SK-N-SH (cell line): Measurements from ENCODE around the gene AUTS2. TPM values are rescaled to one million over a fixed set of nuclear protein-coding genes. Genes with fewer than 3 reads are reported as not detected.

ENCODE experiments used
- CTCF ChIA-PET: fragments of 300-600, 350-600 bp; formaldehyde crosslinking; extraction: SDS; loops from one replicate; lab custom pipeline; 2021; lab: Yijun Ruan, JAX
- POLR2A ChIA-PET: fragments of 350-600 bp; sonication (Branson Sonifier 250); formaldehyde crosslinking; extraction: SDS; loops from one replicate; lab custom pipeline; 2020; ENCODE audit warnings: antibody characterized with exemption, inconsistent platforms; lab: Yijun Ruan, JAX
- DNase-seq: peaks from one replicate; pipeline ENCODE4 v3.0.0; 2012
- H2AFZ ChIP-seq: fragments of 200-600 bp; sonication (generic); 2 replicates; pipeline ENCODE4 v1.8.1; 2016; ENCODE audit warnings: antibody characterized with exemption, mild to moderate bottlenecking, low read depth
- H3F3A ChIP-seq: fragments of 200-600 bp; sonication (generic); replicated peaks from 2 replicates; pipeline ENCODE3; 2016; ENCODE audit warnings: antibody characterized with exemption, mild to moderate bottlenecking; ENCODE audit not compliant: insufficient read depth
- H3K27ac ChIP-seq, 2 experiments: fragments of 200-500 bp in 1 of 2; fragments of 200-600 bp in 1 of 2; sonication (Bioruptor generic) in 1 of 2; sonication (generic), shearing (Covaris generic) in 1 of 2; 2 replicates each; pipeline versions ENCODE4 v1.5.1 to v1.6.1; 2014 to 2016; ENCODE audit warnings: low read depth in 2 of 2, inconsistent platforms in 1 of 2, low read length in 1 of 2, mild to moderate bottlenecking in 1 of 2, mixed read lengths in 1 of 2
- H3K27me3 ChIP-seq: fragments of 200-600 bp; sonication (generic), shearing (Covaris generic); 2 replicates; pipeline ENCODE4 v1.6.1; 2016; ENCODE audit warnings: mixed run types; ENCODE audit not compliant: insufficient read depth
- H3K36me3 ChIP-seq, 2 experiments: fragments of 200-500 bp in 1 of 2; fragments of 200-600 bp in 1 of 2; sonication (Bioruptor generic) in 1 of 2; sonication (generic) in 1 of 2; replicated peaks in 1 of 2; 2 replicates each; pipeline versions ENCODE3 to v1.5.1; 2014 to 2016; ENCODE audit warnings: low read length in 1 of 2, mild to moderate bottlenecking in 1 of 2; ENCODE audit not compliant: insufficient read depth in 2 of 2, control insufficient read depth in 1 of 2
- H3K4me1 ChIP-seq, 2 experiments: fragments of 200-500 bp in 1 of 2; fragments of 200-600 bp in 1 of 2; sonication (Bioruptor generic) in 1 of 2; sonication (generic), shearing (Covaris generic) in 1 of 2; 2 replicates each; pipeline versions ENCODE4 v1.5.1 to v1.6.1; 2014 to 2016; ENCODE audit warnings: low read depth in 1 of 2, low read length in 1 of 2, mixed run types in 1 of 2; ENCODE audit not compliant: insufficient read depth in 2 of 2, control insufficient read depth in 1 of 2
- H3K4me2 ChIP-seq: fragments of 200-600 bp; sonication (generic), shearing (Covaris generic); 2 replicates; pipeline ENCODE4 v1.6.1; 2017; ENCODE audit warnings: mixed run types
- H3K4me3 ChIP-seq, 2 experiments: fragments of 200-500 bp in 1 of 2; fragments of 200-600 bp in 1 of 2; sonication (Bioruptor generic) in 1 of 2; sonication (generic), shearing (Covaris generic) in 1 of 2; 2 replicates each; pipeline versions ENCODE4 v1.5.1 to v1.8.1; 2014 to 2016; ENCODE audit warnings: low read depth in 2 of 2, inconsistent platforms in 1 of 2, low read length in 1 of 2, mild to moderate bottlenecking in 1 of 2, mixed read lengths in 1 of 2, moderate library complexity in 1 of 2
- H3K79me2 ChIP-seq: fragments of 200-600 bp; sonication (generic); 2 replicates; pipeline ENCODE4 v1.8.1; 2017; ENCODE audit warnings: mild to moderate bottlenecking; ENCODE audit not compliant: insufficient read depth
- H3K9ac ChIP-seq: fragments of 200-600 bp; sonication (generic); 2 replicates; pipeline ENCODE4 v1.6.1; 2017; ENCODE audit warnings: mixed run types
- H3K9me2 ChIP-seq: fragments of 200-600 bp; sonication (generic); 2 replicates; pipeline ENCODE4 v1.6.1; 2017; ENCODE audit warnings: mixed run types
- H3K9me3 ChIP-seq: fragments of 200-600 bp; sonication (generic); 2 replicates; pipeline ENCODE4 v1.6.1; 2017; ENCODE audit warnings: mixed run types, mild to moderate bottlenecking, moderate library complexity
- H4K20me1 ChIP-seq: fragments of 200-600 bp; sonication (generic); 2 replicates; pipeline ENCODE4 v1.6.1; 2017; ENCODE audit warnings: mild to moderate bottlenecking, mixed run types; ENCODE audit not compliant: insufficient read depth
- CTCF ChIP-seq: fragments of 200-600 bp; sonication (generic); IDR thresholded peaks from 2 replicates; pipeline ENCODE4 v1.6.1; 2017; ENCODE audit warnings: antibody characterized with exemption, mild to moderate bottlenecking, moderate library complexity
- EZH2phosphoT487 ChIP-seq: fragments of 200-600 bp; sonication (generic); IDR thresholded peaks from 2 replicates; pipeline ENCODE4 v1.6.1; 2017; ENCODE audit warnings: low read depth, mixed run types, mild to moderate bottlenecking, antibody characterized with exemption, moderate library complexity, borderline replicate concordance
- FOSL2 ChIP-seq: IDR thresholded peaks from 2 replicates; pipeline ENCODE4 v1.4.0; 2012; ENCODE audit warnings: low read depth, mild to moderate bottlenecking, moderate library complexity, borderline replicate concordance
- JUND ChIP-seq: IDR thresholded peaks from 2 replicates; pipeline ENCODE4 v1.4.0; 2012
- MXI1 ChIP-seq: IDR thresholded peaks from 2 replicates; pipeline ENCODE4 v1.6.1; 2012; ENCODE audit warnings: mild to moderate bottlenecking, low read depth, low read length, improper control_type of control experiment
- NFIC ChIP-seq: IDR thresholded peaks from 2 replicates; pipeline ENCODE4 v1.4.0; 2012; ENCODE audit warnings: borderline replicate concordance
- NRF1 ChIP-seq: IDR thresholded peaks from 2 replicates; pipeline ENCODE4 v1.6.1; 2012; ENCODE audit warnings: low read depth, mild to moderate bottlenecking, low read length
- RAD21 ChIP-seq: IDR thresholded peaks from 2 replicates; pipeline ENCODE4 v1.6.1; 2012; ENCODE audit warnings: mild to moderate bottlenecking, low read length
- RFX5 ChIP-seq: IDR thresholded peaks from 2 replicates; pipeline ENCODE4 v1.6.1; 2012; ENCODE audit warnings: mild to moderate bottlenecking, improper control_type of control experiment, low read length
- YY1 ChIP-seq: IDR thresholded peaks from 2 replicates; pipeline ENCODE4 v1.4.0; 2012; ENCODE audit warnings: low read depth, mild to moderate bottlenecking
- WGBS: methylation state at CpG from one replicate; pipeline ENCODE4 v1.1.6; 2017; ENCODE audit warnings: low lambda C conversion rate; 5-methylcytosine and 5-hydroxymethylcytosine counted together
- polyA plus RNA-seq, 3 experiments: library from polyadenylated mRNA; depleted of rRNA; stranded (reverse); fragments of >200 nt; gene quantifications; 2 replicates each; pipeline ENCODE4 v1.2.3, GENCODE V29; 2012
- TF ChIP-seq, protein P1 (sequence below): IDR thresholded peaks from 2 replicates; pipeline ENCODE4 v1.6.1; 2012; ENCODE audit warnings: mild to moderate bottlenecking, low read depth, low read length, moderate library complexity
- TF ChIP-seq, protein P2 (sequence below): fragments of 150-350 bp; IDR thresholded peaks from 2 replicates; pipeline ENCODE4 v1.6.1; 2016; ENCODE audit warnings: mild to moderate bottlenecking, low read depth, low read length
- TF ChIP-seq, protein P3 (sequence below): fragments of 150-350 bp; IDR thresholded peaks from 2 replicates; pipeline ENCODE4 v1.6.1; 2017; ENCODE audit warnings: antibody characterized with exemption, low read length, low read depth, borderline replicate concordance

The AUTS2 gene
- polyA plus RNA-seq, 1 of the 3 experiments (the other 2 are of a cell fraction) = 15.6 TPM

DNA sequence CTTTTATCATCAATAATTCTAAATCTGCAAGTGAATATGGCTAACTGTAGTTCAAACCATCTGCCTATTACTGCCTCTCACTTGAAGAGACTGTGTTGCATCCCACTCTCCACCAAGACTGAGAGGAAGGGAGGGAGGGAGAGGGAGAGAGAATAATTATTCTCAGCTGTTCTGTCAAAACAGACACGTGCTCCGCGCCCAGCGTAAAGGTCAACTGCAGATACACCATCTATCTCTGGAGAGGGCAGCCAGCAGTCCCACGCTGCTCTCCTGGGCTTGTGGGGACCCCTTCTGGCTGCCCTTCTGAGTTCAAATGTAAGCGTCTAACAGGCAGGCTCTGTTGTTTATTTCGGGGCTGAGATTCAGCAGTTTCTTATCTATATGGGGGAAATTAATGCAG is 908.2 kb downstream of the AUTS2 start (continued):
- TF ChIP-seq CTCF = peak; percentile 40
- no peak for TF ChIP-seq EZH2phosphoT487

- Histone ChIP-seq H3K79me2 (no peaks in the 10 kb centered on the region), H3K4me3 (no peak overlapping the region), H4K20me1 (no peaks in the 10 kb centered on the region), H3K9ac (no peak overlapping the region), H3F3A (no peaks in the 10 kb centered on the region), H3K9me2 (no peaks in the 10 kb centered on the region), H3K36me3 (no peaks in the 10 kb centered on the region), H3K4me1 (peaks cover 0 to 3% of the 10 kb centered on the region in 2 experiments; a peak in 2 of 4 replicates), H3K27ac (peak overlapping the region in 1 of 2 experiments; percentile 78; a peak in 1 of 4 replicates), H3K4me2 (no peak overlapping the region), H2AFZ (no peak overlapping the region), H3K27me3 (no peaks in the 10 kb centered on the region), H3K9me3 (no peaks in the 10 kb centered on the region)
- TF ChIP-seq RFX5 (no peak), FOSL2 (no peak), CTCF (no peak), JUND (no peak), MXI1 (no peak), NRF1 (no peak), EZH2phosphoT487 (no peak), RAD21 (no peak), NFIC (no peak), YY1 (no peak)
- TF ChIP-seq, protein P1, sequence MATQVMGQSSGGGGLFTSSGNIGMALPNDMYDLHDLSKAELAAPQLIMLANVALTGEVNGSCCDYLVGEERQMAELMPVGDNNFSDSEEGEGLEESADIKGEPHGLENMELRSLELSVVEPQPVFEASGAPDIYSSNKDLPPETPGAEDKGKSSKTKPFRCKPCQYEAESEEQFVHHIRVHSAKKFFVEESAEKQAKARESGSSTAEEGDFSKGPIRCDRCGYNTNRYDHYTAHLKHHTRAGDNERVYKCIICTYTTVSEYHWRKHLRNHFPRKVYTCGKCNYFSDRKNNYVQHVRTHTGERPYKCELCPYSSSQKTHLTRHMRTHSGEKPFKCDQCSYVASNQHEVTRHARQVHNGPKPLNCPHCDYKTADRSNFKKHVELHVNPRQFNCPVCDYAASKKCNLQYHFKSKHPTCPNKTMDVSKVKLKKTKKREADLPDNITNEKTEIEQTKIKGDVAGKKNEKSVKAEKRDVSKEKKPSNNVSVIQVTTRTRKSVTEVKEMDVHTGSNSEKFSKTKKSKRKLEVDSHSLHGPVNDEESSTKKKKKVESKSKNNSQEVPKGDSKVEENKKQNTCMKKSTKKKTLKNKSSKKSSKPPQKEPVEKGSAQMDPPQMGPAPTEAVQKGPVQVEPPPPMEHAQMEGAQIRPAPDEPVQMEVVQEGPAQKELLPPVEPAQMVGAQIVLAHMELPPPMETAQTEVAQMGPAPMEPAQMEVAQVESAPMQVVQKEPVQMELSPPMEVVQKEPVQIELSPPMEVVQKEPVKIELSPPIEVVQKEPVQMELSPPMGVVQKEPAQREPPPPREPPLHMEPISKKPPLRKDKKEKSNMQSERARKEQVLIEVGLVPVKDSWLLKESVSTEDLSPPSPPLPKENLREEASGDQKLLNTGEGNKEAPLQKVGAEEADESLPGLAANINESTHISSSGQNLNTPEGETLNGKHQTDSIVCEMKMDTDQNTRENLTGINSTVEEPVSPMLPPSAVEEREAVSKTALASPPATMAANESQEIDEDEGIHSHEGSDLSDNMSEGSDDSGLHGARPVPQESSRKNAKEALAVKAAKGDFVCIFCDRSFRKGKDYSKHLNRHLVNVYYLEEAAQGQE = no peak
- TF ChIP-seq, protein P2, sequence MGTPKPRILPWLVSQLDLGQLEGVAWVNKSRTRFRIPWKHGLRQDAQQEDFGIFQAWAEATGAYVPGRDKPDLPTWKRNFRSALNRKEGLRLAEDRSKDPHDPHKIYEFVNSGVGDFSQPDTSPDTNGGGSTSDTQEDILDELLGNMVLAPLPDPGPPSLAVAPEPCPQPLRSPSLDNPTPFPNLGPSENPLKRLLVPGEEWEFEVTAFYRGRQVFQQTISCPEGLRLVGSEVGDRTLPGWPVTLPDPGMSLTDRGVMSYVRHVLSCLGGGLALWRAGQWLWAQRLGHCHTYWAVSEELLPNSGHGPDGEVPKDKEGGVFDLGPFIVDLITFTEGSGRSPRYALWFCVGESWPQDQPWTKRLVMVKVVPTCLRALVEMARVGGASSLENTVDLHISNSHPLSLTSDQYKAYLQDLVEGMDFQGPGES = no peak
- TF ChIP-seq, protein P3, sequence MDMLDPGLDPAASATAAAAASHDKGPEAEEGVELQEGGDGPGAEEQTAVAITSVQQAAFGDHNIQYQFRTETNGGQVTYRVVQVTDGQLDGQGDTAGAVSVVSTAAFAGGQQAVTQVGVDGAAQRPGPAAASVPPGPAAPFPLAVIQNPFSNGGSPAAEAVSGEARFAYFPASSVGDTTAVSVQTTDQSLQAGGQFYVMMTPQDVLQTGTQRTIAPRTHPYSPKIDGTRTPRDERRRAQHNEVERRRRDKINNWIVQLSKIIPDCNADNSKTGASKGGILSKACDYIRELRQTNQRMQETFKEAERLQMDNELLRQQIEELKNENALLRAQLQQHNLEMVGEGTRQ = no peak
- POLR2A ChIA-PET = interaction anchor here (0.6 kb wide), 1 partner anchor 269 kb away, joined by 3 read pairs; no protein-coding TSS in a partner anchor
- WGBS = 88% methylated on average over 7 of the region's 7 CpGs
- CTCF ChIA-PET = interaction anchor here (0.8 to 1.7 kb wide), 7 partner anchors 185 to 471 kb away, joined by 3 to 12 read pairs (median 5); no protein-coding TSS in a partner anchor
- no peak for DNase-seq
These were observed 913.9 kb downstream of the AUTS2 start for GRCh38 chr7:70512144-70512543.
